Transverse colon (tissue), 3 donors: ENCODE measurements around the gene CRK.

ENCODE experiments used
- POLR2A ChIP-seq: fragments of 450-650 bp; IDR thresholded peaks from one replicate; pipeline ENCODE4 v1.6.1; 2016; ENCODE audit warnings: antibody characterized with exemption, mild to moderate bottlenecking, moderate library complexity
- TF ChIP-seq, protein P1 (sequence below), 5 experiments: fragments of 200-600 bp in 3 of 5; fragments of 450-650 bp in 2 of 5; sonication (generic) in 3 of 5; IDR thresholded peaks; 1 replicate in 2 of 5; 2 replicates in 3 of 5; pipeline ENCODE4 v1.5.1; 2016 to 2017; ENCODE audit warnings: antibody characterized with exemption in 5 of 5, inconsistent platforms in 3 of 5, mild to moderate bottlenecking in 2 of 5, moderate library complexity in 1 of 5

DNA sequence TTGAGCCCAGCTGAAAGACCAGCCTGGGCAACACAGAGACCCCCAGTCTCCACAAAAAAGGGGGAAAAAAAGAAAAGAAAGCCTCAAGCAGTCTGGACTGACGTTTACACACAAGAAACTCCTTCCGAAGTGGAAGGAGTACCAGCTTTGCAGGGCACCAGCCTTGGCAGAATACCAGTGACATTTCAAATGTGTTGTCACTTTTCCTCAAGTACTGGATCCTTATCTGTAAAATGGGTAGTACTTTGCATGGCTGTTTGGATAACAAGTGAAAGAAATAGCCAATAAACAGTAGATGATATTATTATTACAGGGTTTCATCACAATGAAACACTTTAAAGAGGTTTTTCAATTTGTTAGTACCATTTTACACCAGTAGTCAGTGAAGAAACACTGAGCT, 70.2 kb downstream of the CRK start:
- no peak for TF ChIP-seq POLR2A
- TF ChIP-seq, protein P1, sequence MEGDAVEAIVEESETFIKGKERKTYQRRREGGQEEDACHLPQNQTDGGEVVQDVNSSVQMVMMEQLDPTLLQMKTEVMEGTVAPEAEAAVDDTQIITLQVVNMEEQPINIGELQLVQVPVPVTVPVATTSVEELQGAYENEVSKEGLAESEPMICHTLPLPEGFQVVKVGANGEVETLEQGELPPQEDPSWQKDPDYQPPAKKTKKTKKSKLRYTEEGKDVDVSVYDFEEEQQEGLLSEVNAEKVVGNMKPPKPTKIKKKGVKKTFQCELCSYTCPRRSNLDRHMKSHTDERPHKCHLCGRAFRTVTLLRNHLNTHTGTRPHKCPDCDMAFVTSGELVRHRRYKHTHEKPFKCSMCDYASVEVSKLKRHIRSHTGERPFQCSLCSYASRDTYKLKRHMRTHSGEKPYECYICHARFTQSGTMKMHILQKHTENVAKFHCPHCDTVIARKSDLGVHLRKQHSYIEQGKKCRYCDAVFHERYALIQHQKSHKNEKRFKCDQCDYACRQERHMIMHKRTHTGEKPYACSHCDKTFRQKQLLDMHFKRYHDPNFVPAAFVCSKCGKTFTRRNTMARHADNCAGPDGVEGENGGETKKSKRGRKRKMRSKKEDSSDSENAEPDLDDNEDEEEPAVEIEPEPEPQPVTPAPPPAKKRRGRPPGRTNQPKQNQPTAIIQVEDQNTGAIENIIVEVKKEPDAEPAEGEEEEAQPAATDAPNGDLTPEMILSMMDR (IDR thresholded peaks at IDR 0.05), result no peak
